Keratinocyte (primary cell): ENCODE measurements around the gene SMCO1. TPM values are rescaled to one million over a fixed set of nuclear protein-coding genes. Genes with fewer than 3 reads are reported as not detected.

Experiments used
- DNase-seq: peaks from one replicate; pipeline ENCODE4 v3.0.0-alpha.2; 2011; ENCODE audit warnings: low read depth, missing footprints, low spot score
- FAIRE-seq: peaks from 2 replicates; lab custom pipeline; 2011; peaks lifted over from hg19 to GRCh38; lab: Jason Lieb, UNC
- H2AFZ ChIP-seq: 2 replicates; pipeline ENCODE4 v1.6.0; 2012; ENCODE audit warnings: low read length, control low read depth, inconsistent platforms; ENCODE audit not compliant: control insufficient read depth
- H3K27ac ChIP-seq: 2 replicates; pipeline ENCODE4 v1.5.1; 2011; ENCODE audit warnings: low read length; ENCODE audit not compliant: control insufficient read depth, insufficient read depth
- H3K27me3 ChIP-seq: 3 replicates; pipeline ENCODE4 v1.6.0; 2011; ENCODE audit warnings: low read length; ENCODE audit not compliant: control insufficient read depth, insufficient read depth; ENCODE audit errors: extremely low read depth
- H3K36me3 ChIP-seq, 2 experiments: 2 replicates in 1 of 2; 3 replicates in 1 of 2; pipeline ENCODE4 v1.5.1; 2011; ENCODE audit warnings: low read length in 2 of 2, mild to moderate bottlenecking in 1 of 2; ENCODE audit not compliant: control insufficient read depth in 2 of 2, insufficient read depth in 2 of 2; ENCODE audit errors: extremely low read depth in 1 of 2
- H3K4me1 ChIP-seq: 3 replicates; pipeline ENCODE4 v1.5.1; 2011; ENCODE audit warnings: low read length; ENCODE audit not compliant: control insufficient read depth, insufficient read depth; ENCODE audit errors: extremely low read depth
- H3K4me2 ChIP-seq: 3 replicates; pipeline ENCODE4 v1.6.0; 2011; ENCODE audit warnings: low read depth, low read length; ENCODE audit not compliant: control insufficient read depth, insufficient read depth; ENCODE audit errors: extremely low read depth
- H3K4me3 ChIP-seq, 3 experiments: fragments of 200-600 bp in 1 of 3; sonication (generic) in 1 of 3; 2 replicates in 2 of 3; 3 replicates in 1 of 3; pipeline ENCODE4 v1.5.1; 2011 to 2016; ENCODE audit warnings: low read length in 3 of 3, mild to moderate bottlenecking in 3 of 3, control low read depth in 2 of 3, inconsistent platforms in 1 of 3, low read depth in 1 of 3, mixed read lengths in 1 of 3, mixed run types in 1 of 3, moderate library complexity in 1 of 3; ENCODE audit not compliant: control insufficient read depth in 2 of 3, insufficient read depth in 2 of 3; ENCODE audit errors: extremely low read depth in 1 of 3
- H3K79me2 ChIP-seq: 2 replicates; pipeline ENCODE4 v1.6.0; 2012; ENCODE audit warnings: low read length; ENCODE audit not compliant: control insufficient read depth, insufficient read depth
- H3K9ac ChIP-seq: 3 replicates; pipeline ENCODE4 v1.6.0; 2011; ENCODE audit warnings: low read length; ENCODE audit not compliant: control insufficient read depth, insufficient read depth; ENCODE audit errors: extremely low read depth
- H3K9me1 ChIP-seq: 3 replicates; pipeline ENCODE4 v1.6.0; 2011; ENCODE audit warnings: low read length; ENCODE audit not compliant: control insufficient read depth, insufficient read depth; ENCODE audit errors: extremely low read depth
- H3K9me3 ChIP-seq: 2 replicates; pipeline ENCODE4 v1.5.1; 2012; ENCODE audit warnings: low read depth, low read length; ENCODE audit not compliant: control insufficient read depth
- H4K20me1 ChIP-seq: 3 replicates; pipeline ENCODE4 v1.6.0; 2011; ENCODE audit warnings: low read length; ENCODE audit not compliant: control insufficient read depth, insufficient read depth; ENCODE audit errors: extremely low read depth
- EZH2 ChIP-seq: IDR thresholded peaks from one replicate; pipeline ENCODE4 v1.6.1; 2012; ENCODE audit warnings: inconsistent platforms, mild to moderate bottlenecking, low read length, moderate library complexity
- dilution Hi-C: fragments of 300-500 bp; cut with MboI; formaldehyde crosslinking; loops from one replicate; pipeline ENCODE4 v1.7.0; 2020; ENCODE audit warnings: low sequenced_read_pairs; ENCODE audit not compliant: extremely low pct_ligation_motif_present
- polyA plus RNA-seq, 5 experiments: library from polyadenylated mRNA; depleted of rRNA in 3 of 5; stranded (reverse) in 3 of 5; stranded (forward) in 1 of 5; unstranded in 1 of 5; fragments of >200 nt; gene quantifications; 1 replicate in 1 of 5; 2 replicates in 3 of 5; 3 replicates in 1 of 5; pipeline versions ENCODE4 v1.2.1 to v1.2.3, GENCODE V29; 2011 to 2012; ENCODE audit warnings: missing spikeins in 2 of 5, low read depth in 1 of 5, low replicate concordance in 1 of 5
- TF ChIP-seq, protein P1 (sequence below), 3 experiments: IDR thresholded peaks in 1 of 3; conservative IDR thresholded peaks in 1 of 3; optimal IDR thresholded peaks in 1 of 3; 2 replicates in 2 of 3; 3 replicates in 1 of 3; pipeline versions ENCODE3 to v1.5.1; 2011; ENCODE audit warnings: low read length in 3 of 3, mild to moderate bottlenecking in 3 of 3, moderate library complexity in 2 of 3, control low read depth in 1 of 3, inconsistent platforms in 1 of 3; ENCODE audit not compliant: insufficient read depth in 2 of 3; ENCODE audit errors: extremely low read depth in 1 of 3

The SMCO1 gene
- polyA plus RNA-seq, 1 donor (not counting 4 experiments of a cell fraction or from before 2014, with no cell fraction given): not detected

DNA sequence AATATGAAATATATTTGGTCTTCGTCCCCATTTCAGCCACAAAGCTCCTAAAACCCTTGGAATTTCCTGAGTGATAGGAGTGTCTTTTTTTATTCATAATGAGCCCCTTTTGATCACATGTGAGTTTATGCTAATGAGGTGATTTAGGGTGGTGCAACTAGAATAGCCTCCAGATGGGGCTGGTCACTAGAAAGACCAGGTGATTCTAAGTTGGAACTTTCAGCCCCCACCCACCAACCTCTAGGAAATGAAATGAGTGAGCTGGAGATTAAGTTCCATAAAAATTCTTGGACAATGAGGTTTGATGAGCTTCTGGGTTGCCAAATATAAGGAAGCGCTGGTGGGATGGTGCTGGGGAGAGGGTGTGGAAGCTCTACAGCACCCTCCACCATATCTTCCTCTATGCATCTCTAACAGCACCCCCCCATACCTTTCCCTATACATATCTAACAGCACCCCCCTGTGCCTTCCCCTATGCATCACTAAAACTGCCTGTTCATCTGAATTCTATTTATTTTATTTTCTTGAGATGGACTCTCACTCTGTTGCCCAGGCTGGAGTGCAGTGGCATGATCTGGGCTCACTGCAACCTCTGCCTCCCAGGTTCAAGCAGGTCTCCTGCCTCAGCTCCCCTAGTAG, 2.1 kb upstream of the SMCO1 start:
- dilution Hi-C loops: loop anchor here (25.0 kb wide), 1 partner anchor 255 kb away; no protein-coding TSS in a partner anchor
- TF ChIP-seq EZH2: no peak
- TF ChIP-seq, protein P1, sequence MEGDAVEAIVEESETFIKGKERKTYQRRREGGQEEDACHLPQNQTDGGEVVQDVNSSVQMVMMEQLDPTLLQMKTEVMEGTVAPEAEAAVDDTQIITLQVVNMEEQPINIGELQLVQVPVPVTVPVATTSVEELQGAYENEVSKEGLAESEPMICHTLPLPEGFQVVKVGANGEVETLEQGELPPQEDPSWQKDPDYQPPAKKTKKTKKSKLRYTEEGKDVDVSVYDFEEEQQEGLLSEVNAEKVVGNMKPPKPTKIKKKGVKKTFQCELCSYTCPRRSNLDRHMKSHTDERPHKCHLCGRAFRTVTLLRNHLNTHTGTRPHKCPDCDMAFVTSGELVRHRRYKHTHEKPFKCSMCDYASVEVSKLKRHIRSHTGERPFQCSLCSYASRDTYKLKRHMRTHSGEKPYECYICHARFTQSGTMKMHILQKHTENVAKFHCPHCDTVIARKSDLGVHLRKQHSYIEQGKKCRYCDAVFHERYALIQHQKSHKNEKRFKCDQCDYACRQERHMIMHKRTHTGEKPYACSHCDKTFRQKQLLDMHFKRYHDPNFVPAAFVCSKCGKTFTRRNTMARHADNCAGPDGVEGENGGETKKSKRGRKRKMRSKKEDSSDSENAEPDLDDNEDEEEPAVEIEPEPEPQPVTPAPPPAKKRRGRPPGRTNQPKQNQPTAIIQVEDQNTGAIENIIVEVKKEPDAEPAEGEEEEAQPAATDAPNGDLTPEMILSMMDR (optimal IDR thresholded peaks at IDR 0.05 in 1 of 3, IDR thresholded peaks at IDR 0.05 in 1 of 3, conservative IDR thresholded peaks at IDR 0.05 in 1 of 3; ENCODE audit: extremely low read depth in 1 of 3, insufficient read depth in 2 of 3, low read length in 3 of 3): no peak

DNA sequence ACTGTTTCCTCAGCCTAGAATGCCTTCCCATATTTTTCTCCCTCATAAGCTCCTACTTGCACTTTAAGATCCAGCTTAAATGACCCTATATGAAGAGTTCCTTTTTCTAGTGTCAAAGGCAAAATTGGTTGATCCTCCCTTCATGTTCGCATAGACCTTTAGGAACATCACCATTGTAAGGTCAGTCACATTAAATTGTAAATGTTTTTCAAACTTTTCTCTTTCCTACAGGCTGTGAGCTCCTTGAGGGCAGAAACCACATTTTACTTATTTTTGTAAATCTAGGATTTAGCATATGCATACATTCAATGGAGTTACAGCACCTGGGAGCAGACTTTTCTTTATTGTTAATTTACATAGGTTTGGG, 813 bp downstream of the SMCO1 start:
- DNase-seq (no peak), FAIRE-seq (no peak)
- H3K9me3 ChIP-seq: peaks cover 3% of the 10 kb centered on the region
- H3K4me1 ChIP-seq: peaks cover 6% of the 10 kb centered on the region
- H3K9ac ChIP-seq: no peak overlapping the region
- no peaks in the 10 kb centered on the region for H3K27me3 ChIP-seq
- no peak overlapping the region for H2AFZ ChIP-seq
- TF ChIP-seq EZH2: no peak
- TF ChIP-seq, protein P1 (optimal IDR thresholded peaks at IDR 0.05 in 1 of 3, IDR thresholded peaks at IDR 0.05 in 1 of 3, conservative IDR thresholded peaks at IDR 0.05 in 1 of 3; ENCODE audit: extremely low read depth in 1 of 3, insufficient read depth in 2 of 3, low read length in 3 of 3): no peak
- H3K9me1 ChIP-seq: no peaks in the 10 kb centered on the region
- no peaks in the 10 kb centered on the region for H3K79me2 ChIP-seq
- H3K36me3 ChIP-seq: no peaks in the 10 kb centered on the region
- H4K20me1 ChIP-seq: no peaks in the 10 kb centered on the region
- H3K27ac ChIP-seq: no peak overlapping the region
- dilution Hi-C loops: loop anchor here (25.0 kb wide), 1 partner anchor 252 kb away; no protein-coding TSS in a partner anchor
- H3K4me2 ChIP-seq: no peak overlapping the region
- H3K4me3 ChIP-seq: no peak overlapping the region

More for the DNA sequence above, 2.1 kb upstream of the SMCO1 start:
- Histone ChIP-seq H3K9ac (no peak overlapping the region), H3K4me1 (peaks cover 6% of the 10 kb centered on the region), H3K79me2 (no peaks in the 10 kb centered on the region), H3K27me3 (no peaks in the 10 kb centered on the region), H3K9me1 (no peaks in the 10 kb centered on the region), H3K9me3 (peaks cover 9% of the 10 kb centered on the region), H2AFZ (no peak overlapping the region), H3K4me3 (no peak overlapping the region), H3K27ac (no peak overlapping the region), H3K36me3 (no peaks in the 10 kb centered on the region), H4K20me1 (no peaks in the 10 kb centered on the region), H3K4me2 (no peak overlapping the region)
- DNase-seq: no peak
- FAIRE-seq: no peak
